Erythroblast (primary cell): Measurements from ENCODE around the gene MOB1A.

ENCODE experiments used
- GATA1 ChIP-seq: IDR thresholded peaks from 2 replicates; pipeline ENCODE4 v1.6.1; 2011; ENCODE audit warnings: low read depth, mild to moderate bottlenecking, control low read depth, low read length, moderate library complexity
- POLR2A ChIP-seq: IDR thresholded peaks from 2 replicates; pipeline ENCODE4 v1.6.1; 2011; ENCODE audit warnings: mild to moderate bottlenecking, low read length

DNA sequence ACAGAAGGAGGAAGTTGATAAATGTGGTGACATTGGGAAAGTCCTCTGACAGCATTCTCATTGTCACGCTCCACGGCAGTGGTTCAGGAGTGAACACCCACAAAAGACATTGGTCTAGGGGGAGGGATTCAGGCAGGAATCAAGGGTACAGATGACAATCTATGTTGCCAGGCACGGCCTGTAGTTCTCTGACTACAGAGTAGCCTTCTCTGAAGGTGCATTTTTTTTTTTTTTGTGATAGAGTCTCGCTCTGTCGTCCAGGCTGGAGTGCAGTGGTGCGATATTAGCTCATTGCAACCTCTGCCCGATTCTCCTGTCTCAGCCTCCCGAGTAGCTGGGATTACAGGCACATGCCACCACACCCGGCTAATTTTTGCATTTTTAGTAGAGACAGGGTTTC lies 7.4 kb upstream of the MOB1A start:
- TF ChIP-seq POLR2A (peak; percentile 29), GATA1 (no peak)
